GM21737 (cell line): ENCODE measurements around the gene HS6ST1.

Experiments used
- ATAC-seq: cut with Tn5 transposase; IDR thresholded peaks from one replicate; pipeline ENCODE4 v1.9.1; 2021; ENCODE audit warnings: mild to moderate bottlenecking, moderate library complexity; ENCODE audit not compliant: unreplicated experiment

Gene HS6ST1

GRCh38 chr2:128311216-128311754, 7.4 kb downstream of the HS6ST1 start:
- ATAC-seq: no peak

- ATAC-seq: no peak
Observed at GRCh38 chr2:128310761-128311160, 7.9 kb downstream of the HS6ST1 start.

GRCh38 chr2:128310094-128310716, 8.5 kb downstream of the HS6ST1 start:
- ATAC-seq: no peak

- ATAC-seq: no peak
Observed at GRCh38 chr2:128309280-128310093, 9.2 kb downstream of the HS6ST1 start.

GRCh38 chr2:128308889-128309279, 9.8 kb downstream of the HS6ST1 start:
- no peak for ATAC-seq

GRCh38 chr2:128308284-128308731, 10.4 kb downstream of the HS6ST1 start:
- ATAC-seq: no peak

- ATAC-seq: no peak
Observed at GRCh38 chr2:128307595-128307994, 11.1 kb downstream of the HS6ST1 start.

GRCh38 chr2:128306931-128307460, 11.7 kb downstream of the HS6ST1 start:
- no peak for ATAC-seq

GRCh38 chr2:128306081-128306930, 12.4 kb downstream of the HS6ST1 start:
- no peak for ATAC-seq

- peak; percentile 64 for ATAC-seq
Observed at GRCh38 chr2:128305555-128306080, 13.1 kb downstream of the HS6ST1 start.

- no peak for ATAC-seq
Observed at GRCh38 chr2:128304715-128305554, 13.7 kb downstream of the HS6ST1 start.

GRCh38 chr2:128304330-128304714, 14.3 kb downstream of the HS6ST1 start:
- ATAC-seq: no peak

- ATAC-seq: no peak
Observed at GRCh38 chr2:128303911-128304310, 14.8 kb downstream of the HS6ST1 start.

- ATAC-seq: no peak
Observed at GRCh38 chr2:128303095-128303791, 15.4 kb downstream of the HS6ST1 start.

- no peak for ATAC-seq
Observed at GRCh38 chr2:128302744-128303067, 16.0 kb downstream of the HS6ST1 start.

GRCh38 chr2:128302011-128302743, 16.5 kb downstream of the HS6ST1 start:
- ATAC-seq: no peak

- ATAC-seq: no peak
Observed at GRCh38 chr2:128301501-128301966, 17.1 kb downstream of the HS6ST1 start.

- no peak for ATAC-seq
Observed at GRCh38 chr2:128301021-128301420, 17.6 kb downstream of the HS6ST1 start.
